Upper lobe of right lung (tissue), 1 donor: ENCODE data around the gene PGAP1. TPM values are rescaled to one million over a fixed set of nuclear protein-coding genes. Genes with fewer than 3 reads are reported as not detected.

ENCODE experiments used
- ATAC-seq: fragments of 200-7000 bp; cut with Tn5 transposase; one replicate; pipeline ENCODE4 v1.9.1; 2020; ENCODE audit warnings: mild to moderate bottlenecking, moderate library complexity
- DNase-seq: peaks from one replicate; pipeline ENCODE4 v3.0.0-alpha.2; 2020
- H3K27ac ChIP-seq: fragments of 200-600 bp; one replicate; pipeline ENCODE4 v1.8.0; 2022
- H3K27me3 ChIP-seq: fragments of 200-600 bp; one replicate; pipeline ENCODE4 v1.8.0; 2022; ENCODE audit warnings: mild to moderate bottlenecking
- H3K36me3 ChIP-seq: fragments of 200-600 bp; one replicate; pipeline ENCODE4 v1.8.0; 2022
- H3K4me1 ChIP-seq: fragments of 200-600 bp; one replicate; pipeline ENCODE4 v1.8.0; 2022
- H3K4me3 ChIP-seq: fragments of 200-600 bp; one replicate; pipeline ENCODE4 v1.8.0; 2022; ENCODE audit warnings: mild to moderate bottlenecking
- H3K9me3 ChIP-seq: fragments of 200-600 bp; one replicate; pipeline ENCODE4 v1.8.0; 2022
- CTCF ChIP-seq: fragments of 200-600 bp; IDR thresholded peaks from one replicate; pipeline ENCODE4 v1.8.0; 2022; ENCODE audit warnings: antibody characterized with exemption
- intact Hi-C: fragments of 100-400 bp; cut with DNase I; formaldehyde crosslinking; loops from one replicate; pipeline ENCODE4 v1.11.0; 2022
- total RNA-seq: library from RNA; stranded (reverse); fragmentation: NEBNext Ultra II Directional; extraction: Animal tissue kit (Norgen Biotek cat#: 25700); gene quantifications from one replicate; pipeline ENCODE4 v1.2.1, GENCODE V29; 2021
- donor health status: DM: no; HTN: yes; CAD: no; lungs with severe emphysema.

The PGAP1 gene
- total RNA-seq, 1 donor from 2014 or later, result 15.2 TPM

GRCh38 chr2:196957881-196958525 is 31.5 kb upstream of the PGAP1 start:
- no peaks in the 10 kb centered on the region for H3K27me3 ChIP-seq
- no peak overlapping the region for H3K27ac ChIP-seq
- H3K4me1 ChIP-seq, result peaks cover 5% of the 10 kb centered on the region
- no peak for TF ChIP-seq CTCF
- H3K9me3 ChIP-seq, result no peaks in the 10 kb centered on the region
- intact Hi-C loops, result no loop called here
- no peaks in the 10 kb centered on the region for H3K36me3 ChIP-seq
- no peak overlapping the region for H3K4me3 ChIP-seq
- ATAC-seq (no peak), DNase-seq (no peak)

- Histone ChIP-seq H3K4me3 (no peak overlapping the region), H3K27ac (no peak overlapping the region), H3K4me1 (peaks cover 5% of the 10 kb centered on the region), H3K36me3 (no peaks in the 10 kb centered on the region), H3K9me3 (no peaks in the 10 kb centered on the region), H3K27me3 (no peaks in the 10 kb centered on the region)
- ATAC-seq (no peak), DNase-seq (no peak)
- TF ChIP-seq CTCF, result no peak
- intact Hi-C loops, result no loop called here
These were observed 30.9 kb upstream of the PGAP1 start for GRCh38 chr2:196957442-196957841.

- intact Hi-C loops, result no loop called here
- Histone ChIP-seq H3K4me1 (peaks cover 5% of the 10 kb centered on the region), H3K27ac (no peak overlapping the region), H3K9me3 (no peaks in the 10 kb centered on the region), H3K36me3 (no peaks in the 10 kb centered on the region), H3K27me3 (no peaks in the 10 kb centered on the region), H3K4me3 (no peak overlapping the region)
- no peak for ATAC-seq
- TF ChIP-seq CTCF, result no peak
- no peak for DNase-seq
These were observed 29.6 kb upstream of the PGAP1 start for GRCh38 chr2:196956069-196956468.

- no peak for ATAC-seq
- TF ChIP-seq CTCF, result no peak
- no peaks in the 10 kb centered on the region for H3K36me3 ChIP-seq
- H3K27ac ChIP-seq, result no peak overlapping the region
- no peak overlapping the region for H3K4me3 ChIP-seq
- H3K9me3 ChIP-seq, result no peaks in the 10 kb centered on the region
- DNase-seq, result no peak
- intact Hi-C loops, result no loop called here
- H3K4me1 ChIP-seq, result peaks cover 5% of the 10 kb centered on the region
- no peaks in the 10 kb centered on the region for H3K27me3 ChIP-seq
These were observed 28.5 kb upstream of the PGAP1 start for GRCh38 chr2:196955036-196955435.

GRCh38 chr2:196954001-196954400 is 27.5 kb upstream of the PGAP1 start:
- intact Hi-C loops, result no loop called here
- DNase-seq (no peak), ATAC-seq (no peak)
- H3K27ac ChIP-seq, result no peak overlapping the region
- no peak overlapping the region for H3K4me3 ChIP-seq
- no peaks in the 10 kb centered on the region for H3K36me3 ChIP-seq
- H3K27me3 ChIP-seq, result no peaks in the 10 kb centered on the region
- H3K4me1 ChIP-seq, result no peaks in the 10 kb centered on the region
- TF ChIP-seq CTCF, result no peak
- no peaks in the 10 kb centered on the region for H3K9me3 ChIP-seq

GRCh38 chr2:196952936-196953335 is 26.4 kb upstream of the PGAP1 start:
- no peak for ATAC-seq
- intact Hi-C loops, result no loop called here
- Histone ChIP-seq H3K36me3 (no peaks in the 10 kb centered on the region), H3K9me3 (no peaks in the 10 kb centered on the region), H3K27me3 (no peaks in the 10 kb centered on the region), H3K4me3 (no peak overlapping the region), H3K4me1 (no peaks in the 10 kb centered on the region), H3K27ac (no peak overlapping the region)
- no peak for DNase-seq
- no peak for TF ChIP-seq CTCF
